GM12874 (cell line): ENCODE results near the gene CEP19.

Experiments
- TF ChIP-seq, protein P1 (sequence below): IDR thresholded peaks from 2 replicates; pipeline ENCODE4 v1.5.1; 2011; ENCODE audit warnings: low read depth, mild to moderate bottlenecking, control low read depth, low read length, moderate library complexity; ENCODE audit not compliant: insufficient read depth

The CEP19 gene

DNA sequence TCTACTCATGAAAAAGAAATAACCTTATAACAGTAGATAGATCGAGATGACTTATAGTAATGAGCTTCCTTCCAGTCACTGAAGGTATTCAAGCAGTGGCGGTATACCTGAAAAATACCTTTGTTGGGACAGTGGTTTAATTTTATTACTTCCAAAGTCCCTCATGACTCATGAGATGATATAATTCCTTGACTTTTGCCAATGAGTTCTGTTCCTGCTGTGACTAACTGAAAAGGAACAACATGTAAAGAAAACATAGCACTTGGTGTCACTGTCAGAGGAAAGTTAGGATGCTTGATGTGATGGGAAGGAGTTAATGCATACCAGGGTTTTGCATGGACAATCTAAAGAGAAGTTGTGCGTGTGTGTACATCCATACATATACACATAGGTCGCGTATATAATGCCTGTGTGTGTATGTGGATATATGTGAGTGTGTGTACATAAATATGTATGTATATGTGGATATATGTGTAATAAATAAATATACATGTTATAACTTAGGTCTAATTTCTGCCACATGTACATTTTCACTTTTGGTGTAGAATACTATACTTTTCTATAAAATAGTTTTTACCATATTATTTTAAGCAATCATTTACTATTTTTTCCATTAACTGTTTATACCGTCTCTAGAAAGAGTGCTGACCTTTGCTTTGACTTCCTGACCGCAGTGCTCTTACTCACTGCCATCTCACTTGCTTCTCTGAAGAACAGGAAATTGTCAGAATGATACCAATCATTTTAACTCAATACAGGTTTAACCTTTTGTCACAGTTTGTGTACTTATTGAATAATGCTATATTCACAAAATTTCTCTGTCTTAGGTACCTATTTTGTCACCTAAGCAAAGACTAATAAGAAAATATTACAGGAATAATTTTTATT lies 15.0 kb upstream of the CEP19 start:
- TF ChIP-seq, protein P1, sequence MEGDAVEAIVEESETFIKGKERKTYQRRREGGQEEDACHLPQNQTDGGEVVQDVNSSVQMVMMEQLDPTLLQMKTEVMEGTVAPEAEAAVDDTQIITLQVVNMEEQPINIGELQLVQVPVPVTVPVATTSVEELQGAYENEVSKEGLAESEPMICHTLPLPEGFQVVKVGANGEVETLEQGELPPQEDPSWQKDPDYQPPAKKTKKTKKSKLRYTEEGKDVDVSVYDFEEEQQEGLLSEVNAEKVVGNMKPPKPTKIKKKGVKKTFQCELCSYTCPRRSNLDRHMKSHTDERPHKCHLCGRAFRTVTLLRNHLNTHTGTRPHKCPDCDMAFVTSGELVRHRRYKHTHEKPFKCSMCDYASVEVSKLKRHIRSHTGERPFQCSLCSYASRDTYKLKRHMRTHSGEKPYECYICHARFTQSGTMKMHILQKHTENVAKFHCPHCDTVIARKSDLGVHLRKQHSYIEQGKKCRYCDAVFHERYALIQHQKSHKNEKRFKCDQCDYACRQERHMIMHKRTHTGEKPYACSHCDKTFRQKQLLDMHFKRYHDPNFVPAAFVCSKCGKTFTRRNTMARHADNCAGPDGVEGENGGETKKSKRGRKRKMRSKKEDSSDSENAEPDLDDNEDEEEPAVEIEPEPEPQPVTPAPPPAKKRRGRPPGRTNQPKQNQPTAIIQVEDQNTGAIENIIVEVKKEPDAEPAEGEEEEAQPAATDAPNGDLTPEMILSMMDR, result no peak

DNA sequence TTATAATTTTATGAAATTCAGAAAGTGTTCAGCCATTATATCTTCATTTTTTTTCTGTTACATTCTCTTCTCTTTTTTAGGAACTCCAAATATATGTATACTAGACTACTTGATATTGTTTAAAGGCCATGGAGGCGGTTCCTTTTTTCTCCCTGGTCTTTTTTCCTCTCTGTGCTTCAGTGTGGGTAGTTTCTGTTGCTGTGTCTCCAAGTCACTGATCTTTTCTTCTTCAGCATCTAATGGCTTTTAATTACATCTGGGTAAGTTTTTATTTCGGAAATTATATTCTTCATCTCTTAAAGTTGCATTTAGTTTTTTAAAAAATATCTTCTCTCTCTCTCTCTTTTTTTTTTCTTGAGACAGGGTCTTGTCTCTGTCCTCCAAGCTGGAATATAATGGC lies 9.0 kb upstream of the CEP19 start:
- TF ChIP-seq, protein P1, result no peak

DNA sequence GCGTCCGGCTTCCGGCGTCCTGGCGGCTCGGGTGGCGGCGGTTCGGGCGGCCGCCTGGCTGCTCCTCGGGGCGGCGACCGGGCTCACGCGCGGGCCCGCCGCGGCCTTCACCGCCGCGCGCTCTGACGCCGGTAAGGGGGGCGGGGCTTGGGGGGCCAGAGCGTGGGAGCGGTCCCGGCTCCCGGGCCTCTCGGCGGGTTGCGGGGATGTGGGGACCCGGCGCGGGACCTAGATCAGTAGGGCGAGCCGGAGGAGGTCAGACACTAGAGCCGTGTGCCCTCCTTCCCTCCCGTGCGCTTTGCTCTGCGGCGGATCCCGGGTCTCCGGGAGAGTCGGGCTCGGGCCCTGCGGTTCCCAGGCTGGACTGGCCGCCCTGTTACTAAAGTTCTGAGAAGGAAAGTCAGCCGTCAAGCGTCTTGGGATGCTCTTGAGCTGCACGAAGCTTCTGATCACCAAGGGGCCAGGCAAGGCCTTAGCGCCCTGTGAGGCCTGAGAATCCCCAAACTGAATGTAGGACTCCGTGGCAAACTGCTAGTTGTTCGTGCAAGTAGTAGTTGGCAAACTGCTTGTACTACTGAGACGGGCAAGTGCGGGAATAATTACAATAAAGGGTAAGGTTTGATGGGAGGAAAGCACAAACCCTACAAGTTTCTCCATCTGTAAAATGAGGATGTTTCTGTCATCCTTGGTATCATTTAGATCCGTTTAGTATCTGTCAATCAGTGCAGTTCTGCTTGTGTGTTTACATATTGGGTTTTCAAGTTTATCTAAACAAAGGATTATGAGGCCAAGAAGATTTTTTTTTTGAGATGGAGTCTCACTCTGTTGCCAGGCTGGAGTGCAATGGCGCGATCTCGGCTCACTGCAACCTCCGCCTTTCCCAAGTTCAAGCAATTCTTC lies 714 bp upstream of the CEP19 start:
- TF ChIP-seq, protein P1, result no peak

DNA sequence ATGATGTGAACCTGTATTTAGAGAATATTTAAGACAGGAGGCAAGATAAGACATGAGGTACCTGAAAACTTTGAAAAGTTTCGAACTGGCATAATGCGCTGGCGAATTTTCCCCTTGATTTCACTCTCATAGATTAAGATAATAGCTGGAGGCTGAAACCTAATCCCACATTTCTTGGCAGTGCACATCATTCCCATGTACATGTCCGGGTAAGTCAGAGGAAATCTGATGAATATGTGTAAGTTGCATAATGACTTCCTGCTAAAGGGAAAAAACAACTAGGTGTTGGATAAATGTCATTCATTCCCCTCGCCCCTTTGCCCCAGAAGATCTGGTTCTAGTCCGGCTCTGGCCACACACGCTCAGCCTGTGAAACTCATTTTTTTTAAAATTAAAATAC lies 3.6 kb downstream of the CEP19 start:
- TF ChIP-seq, protein P1, result no peak

DNA sequence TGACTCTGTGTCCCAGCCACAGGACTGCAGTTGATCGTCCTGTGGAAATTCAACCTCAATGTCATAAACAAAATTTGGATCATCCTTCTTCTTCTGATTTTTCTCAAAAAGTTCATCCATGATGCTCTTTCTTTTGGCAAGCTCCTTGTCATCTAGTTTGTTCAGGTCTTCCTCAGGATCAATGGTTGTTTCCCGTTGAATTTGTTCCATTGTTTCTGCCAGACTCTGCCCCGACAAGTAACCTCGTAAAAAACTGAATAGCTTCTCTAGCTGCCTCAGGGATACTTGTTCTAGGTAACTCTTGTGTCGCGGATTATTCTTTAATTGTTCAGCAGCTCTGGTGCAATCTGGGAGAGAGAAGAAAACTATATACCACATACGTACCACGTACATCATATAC lies 4.5 kb downstream of the CEP19 start:
- TF ChIP-seq, protein P1, result no peak

DNA sequence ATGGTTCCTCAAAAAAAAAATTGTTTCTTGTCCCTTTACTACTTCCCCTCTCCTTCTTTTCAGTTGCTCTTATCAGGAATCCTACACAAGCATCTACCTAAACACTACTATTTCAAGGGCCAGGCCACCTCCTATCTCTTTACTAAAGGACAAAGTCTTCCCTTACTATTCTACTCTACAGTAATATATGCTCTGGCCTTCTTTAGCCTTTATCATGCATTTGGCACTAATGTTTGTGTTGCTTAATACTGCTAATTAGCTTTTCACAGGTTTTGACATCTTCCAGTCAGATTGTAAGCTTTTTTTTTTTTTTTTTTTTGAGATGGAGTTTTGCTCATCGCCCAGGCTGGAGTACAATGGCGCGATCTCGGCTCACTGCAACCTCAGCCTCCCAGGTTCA lies 5.3 kb downstream of the CEP19 start:
- TF ChIP-seq, protein P1, result no peak

DNA sequence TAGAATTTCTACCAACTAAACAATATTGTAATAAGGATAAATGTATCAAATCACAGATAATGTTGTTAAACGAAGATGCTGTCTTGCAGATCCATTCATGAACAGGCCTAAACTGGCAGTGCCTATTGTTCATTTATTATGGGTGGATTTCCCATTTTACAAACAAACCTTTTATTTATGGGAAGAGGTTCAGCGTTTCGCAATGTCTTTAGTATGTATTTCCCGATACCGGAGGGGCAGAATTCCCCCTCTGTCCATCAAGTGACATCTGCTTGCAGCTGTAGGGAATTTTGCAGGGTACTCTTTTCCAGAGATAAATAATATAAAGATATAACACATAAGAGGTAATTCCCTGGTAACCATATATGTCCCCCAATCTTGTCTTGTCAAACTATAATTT lies 5.7 kb downstream of the CEP19 start:
- TF ChIP-seq, protein P1, result no peak
